NCI-H1930 (cell line): ENCODE measurements around the gene TP53I11.

ENCODE experiments used
- DNase-seq, 2 experiments: peaks; one replicate each; lab custom pipeline; 2025; lab: John Stamatoyannopoulos, UW

The TP53I11 gene

GRCh38 chr11:44885065-44885810 lies 65.4 kb downstream of the TP53I11 start:
- no peak for DNase-seq

- DNase-seq = no peak
Measured at GRCh38 chr11:44884056-44884455, 66.6 kb downstream of the TP53I11 start.

- DNase-seq = no peak
Measured at GRCh38 chr11:44883277-44883676, 67.4 kb downstream of the TP53I11 start.
